ENCODE data around the gene CHRND.

CHRND gene

DNA sequence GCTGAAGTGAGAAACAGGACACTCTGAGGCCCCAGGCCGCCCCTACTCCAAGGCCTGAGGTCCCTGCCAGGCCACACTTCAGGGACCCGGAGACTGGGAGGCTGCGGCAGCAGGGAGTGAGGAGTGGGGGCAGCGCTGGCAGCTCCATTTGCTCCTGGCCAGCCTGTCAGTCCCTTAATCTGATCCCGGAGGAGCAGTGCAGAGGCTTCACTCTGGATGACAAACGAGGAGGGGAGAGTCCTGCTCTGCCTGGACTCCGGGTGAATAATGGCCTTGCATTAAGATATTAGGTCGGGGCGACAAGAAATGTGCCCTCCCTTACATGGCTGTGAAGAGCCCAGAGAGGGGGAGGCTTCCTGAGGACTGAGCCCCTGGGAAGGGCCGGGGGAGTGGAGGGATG is 20.1 kb upstream of the CHRND start:
- Histone ChIP-seq H3K9ac (ENCODE audit: low read depth in 1 of 2, low read length in 2 of 2) (no peak overlapping the region), H3K36me3 (ENCODE audit: control insufficient read depth in 1 of 2, insufficient read depth in 2 of 2, low read length in 2 of 2) (no peaks in the 10 kb centered on the region), H3K27ac (ENCODE audit: low read depth, low read length) (no peak overlapping the region), H3K9me3 (ENCODE audit: control insufficient read depth in 1 of 2, low read length in 2 of 2) (no peaks in the 10 kb centered on the region), H3K4me3 (ENCODE audit: low read depth in 1 of 2, low read length in 2 of 2) (no peak overlapping the region), H3K4me1 (ENCODE audit: control insufficient read depth in 1 of 2, insufficient read depth in 2 of 2, low read length in 2 of 2) (no peaks in the 10 kb centered on the region), H3K27me3 (ENCODE audit: control insufficient read depth in 1 of 2, insufficient read depth in 2 of 2, low read length in 2 of 2) (peaks cover 21 to 27% of the 10 kb centered on the region in 2 donors)

- no peaks in the 10 kb centered on the region for H3K36me3 ChIP-seq (ENCODE audit: control insufficient read depth in 1 of 2, insufficient read depth in 2 of 2, low read length in 2 of 2)
- H3K9me3 ChIP-seq (ENCODE audit: control insufficient read depth in 1 of 2, low read length in 2 of 2) = no peaks in the 10 kb centered on the region
- no peak overlapping the region for H3K27ac ChIP-seq (ENCODE audit: low read depth, low read length)
- no peak overlapping the region for H3K4me3 ChIP-seq (ENCODE audit: low read depth in 1 of 2, low read length in 2 of 2)
- H3K9ac ChIP-seq (ENCODE audit: low read depth in 1 of 2, low read length in 2 of 2) = no peak overlapping the region
- H3K4me1 ChIP-seq (ENCODE audit: control insufficient read depth in 1 of 2, insufficient read depth in 2 of 2, low read length in 2 of 2) = no peaks in the 10 kb centered on the region
- H3K27me3 ChIP-seq (ENCODE audit: control insufficient read depth in 1 of 2, insufficient read depth in 2 of 2, low read length in 2 of 2) = peaks cover 21 to 27% of the 10 kb centered on the region in 2 donors
Measured at GRCh38 chr2:232506709-232507108, 19.3 kb upstream of the CHRND start.

DNA sequence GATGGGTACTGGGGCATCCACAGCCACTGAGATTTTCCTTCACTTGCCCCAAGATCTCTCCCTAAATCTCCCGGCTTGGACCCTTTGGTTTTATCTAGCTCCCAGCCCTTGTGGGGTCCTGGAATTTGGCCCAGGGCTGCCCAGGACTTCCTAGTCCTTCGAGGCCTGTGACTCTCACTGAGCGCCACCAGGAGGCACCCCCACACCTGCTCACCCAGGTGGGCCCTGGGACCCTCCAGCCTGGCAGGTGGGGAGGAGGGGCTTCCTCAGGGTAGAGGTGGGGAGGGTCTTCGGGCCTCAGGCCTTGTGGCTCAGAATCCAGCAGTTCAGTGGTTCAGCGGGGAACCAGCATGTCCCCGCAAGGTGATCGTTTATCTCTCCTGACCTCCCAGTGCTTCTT is 17.7 kb upstream of the CHRND start:
- H3K9ac ChIP-seq (ENCODE audit: low read depth in 1 of 2, low read length in 2 of 2) = no peak overlapping the region
- H3K4me1 ChIP-seq (ENCODE audit: control insufficient read depth in 1 of 2, insufficient read depth in 2 of 2, low read length in 2 of 2) = no peaks in the 10 kb centered on the region
- H3K9me3 ChIP-seq (ENCODE audit: control insufficient read depth in 1 of 2, low read length in 2 of 2) = no peaks in the 10 kb centered on the region
- H3K36me3 ChIP-seq (ENCODE audit: control insufficient read depth in 1 of 2, insufficient read depth in 2 of 2, low read length in 2 of 2) = no peaks in the 10 kb centered on the region
- H3K27ac ChIP-seq (ENCODE audit: low read depth, low read length) = no peak overlapping the region
- peaks cover 17 to 19% of the 10 kb centered on the region in 2 donors for H3K27me3 ChIP-seq (ENCODE audit: control insufficient read depth in 1 of 2, insufficient read depth in 2 of 2, low read length in 2 of 2)
- no peak overlapping the region for H3K4me3 ChIP-seq (ENCODE audit: low read depth in 1 of 2, low read length in 2 of 2)

- Histone ChIP-seq H3K4me1 (ENCODE audit: control insufficient read depth in 1 of 2, insufficient read depth in 2 of 2, low read length in 2 of 2) (no peaks in the 10 kb centered on the region), H3K4me3 (ENCODE audit: low read depth in 1 of 2, low read length in 2 of 2) (no peak overlapping the region), H3K9ac (ENCODE audit: low read depth in 1 of 2, low read length in 2 of 2) (no peak overlapping the region), H3K27ac (ENCODE audit: low read depth, low read length) (no peak overlapping the region), H3K27me3 (ENCODE audit: control insufficient read depth in 1 of 2, insufficient read depth in 2 of 2, low read length in 2 of 2) (peaks cover 0 to 5% of the 10 kb centered on the region in 2 donors), H3K36me3 (ENCODE audit: control insufficient read depth in 1 of 2, insufficient read depth in 2 of 2, low read length in 2 of 2) (no peaks in the 10 kb centered on the region), H3K9me3 (ENCODE audit: control insufficient read depth in 1 of 2, low read length in 2 of 2) (no peaks in the 10 kb centered on the region)
Measured at GRCh38 chr2:232511336-232511890, 14.5 kb upstream of the CHRND start.

DNA sequence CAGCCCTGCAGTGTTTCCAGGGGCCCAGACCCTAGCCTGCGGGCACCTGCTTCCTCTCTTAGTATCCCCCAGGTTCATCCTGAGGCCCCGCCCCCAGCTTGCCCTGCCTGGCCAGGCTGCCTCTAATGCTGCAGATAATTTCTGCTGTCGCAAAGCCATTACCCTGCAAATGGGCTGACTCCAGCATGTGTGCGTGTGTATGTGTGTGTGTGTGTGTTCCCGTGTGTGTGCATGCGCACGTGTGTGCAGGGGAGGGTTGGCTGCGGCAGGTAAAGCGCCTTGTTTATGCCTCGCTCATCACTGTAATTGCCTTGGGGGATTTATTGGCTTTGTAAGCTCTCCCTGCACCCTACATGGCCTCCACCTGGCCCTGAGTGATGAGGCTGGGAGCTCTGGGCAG is 13.4 kb upstream of the CHRND start:
- Histone ChIP-seq H3K4me3 (ENCODE audit: low read depth in 1 of 2, low read length in 2 of 2) (no peak overlapping the region), H3K9ac (ENCODE audit: low read depth in 1 of 2, low read length in 2 of 2) (no peak overlapping the region), H3K36me3 (ENCODE audit: control insufficient read depth in 1 of 2, insufficient read depth in 2 of 2, low read length in 2 of 2) (no peaks in the 10 kb centered on the region), H3K27me3 (ENCODE audit: control insufficient read depth in 1 of 2, insufficient read depth in 2 of 2, low read length in 2 of 2) (peaks cover 0 to 5% of the 10 kb centered on the region in 2 donors), H3K9me3 (ENCODE audit: control insufficient read depth in 1 of 2, low read length in 2 of 2) (no peaks in the 10 kb centered on the region), H3K4me1 (ENCODE audit: control insufficient read depth in 1 of 2, insufficient read depth in 2 of 2, low read length in 2 of 2) (no peaks in the 10 kb centered on the region), H3K27ac (ENCODE audit: low read depth, low read length) (no peak overlapping the region)

GRCh38 chr2:232513353-232513752 is 12.6 kb upstream of the CHRND start:
- peaks cover 0 to 5% of the 10 kb centered on the region in 2 donors for H3K27me3 ChIP-seq (ENCODE audit: control insufficient read depth in 1 of 2, insufficient read depth in 2 of 2, low read length in 2 of 2)
- no peaks in the 10 kb centered on the region for H3K4me1 ChIP-seq (ENCODE audit: control insufficient read depth in 1 of 2, insufficient read depth in 2 of 2, low read length in 2 of 2)
- H3K4me3 ChIP-seq (ENCODE audit: low read depth in 1 of 2, low read length in 2 of 2) = no peak overlapping the region
- no peaks in the 10 kb centered on the region for H3K9me3 ChIP-seq (ENCODE audit: control insufficient read depth in 1 of 2, low read length in 2 of 2)
- H3K36me3 ChIP-seq (ENCODE audit: control insufficient read depth in 1 of 2, insufficient read depth in 2 of 2, low read length in 2 of 2) = no peaks in the 10 kb centered on the region
- no peak overlapping the region for H3K9ac ChIP-seq (ENCODE audit: low read depth in 1 of 2, low read length in 2 of 2)
- H3K27ac ChIP-seq (ENCODE audit: low read depth, low read length) = no peak overlapping the region

DNA sequence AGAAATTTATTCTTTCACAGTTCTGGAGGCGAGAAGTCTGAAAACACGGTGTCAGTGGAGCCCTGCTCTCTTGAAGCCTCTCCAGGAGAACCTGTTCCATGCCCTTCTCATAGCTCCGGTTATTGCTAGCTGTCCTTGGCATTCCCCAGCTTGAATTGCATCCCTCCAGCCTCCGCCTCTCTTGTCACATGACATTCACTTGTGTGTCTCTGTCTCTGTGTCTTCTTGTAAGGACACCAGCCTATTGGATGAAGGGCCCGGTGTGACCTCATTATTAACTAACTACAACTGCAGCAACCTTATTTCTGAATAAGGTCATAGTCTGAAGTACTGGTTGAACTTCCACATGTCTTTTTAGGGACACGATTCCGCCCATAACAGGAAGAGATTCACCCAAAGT is 10.3 kb upstream of the CHRND start:
- Histone ChIP-seq H3K4me3 (ENCODE audit: low read depth in 1 of 2, low read length in 2 of 2) (no peak overlapping the region), H3K9me3 (ENCODE audit: control insufficient read depth in 1 of 2, low read length in 2 of 2) (no peaks in the 10 kb centered on the region), H3K36me3 (ENCODE audit: control insufficient read depth in 1 of 2, insufficient read depth in 2 of 2, low read length in 2 of 2) (no peaks in the 10 kb centered on the region), H3K27me3 (ENCODE audit: control insufficient read depth in 1 of 2, insufficient read depth in 2 of 2, low read length in 2 of 2) (peaks cover 0 to 8% of the 10 kb centered on the region in 2 donors), H3K4me1 (ENCODE audit: control insufficient read depth in 1 of 2, insufficient read depth in 2 of 2, low read length in 2 of 2) (no peaks in the 10 kb centered on the region), H3K9ac (ENCODE audit: low read depth in 1 of 2, low read length in 2 of 2) (no peak overlapping the region), H3K27ac (ENCODE audit: low read depth, low read length) (no peak overlapping the region)

- no peak overlapping the region for H3K27ac ChIP-seq (ENCODE audit: low read depth, low read length)
- no peaks in the 10 kb centered on the region for H3K9me3 ChIP-seq (ENCODE audit: control insufficient read depth in 1 of 2, low read length in 2 of 2)
- H3K9ac ChIP-seq (ENCODE audit: low read depth in 1 of 2, low read length in 2 of 2) = no peak overlapping the region
- H3K4me1 ChIP-seq (ENCODE audit: control insufficient read depth in 1 of 2, insufficient read depth in 2 of 2, low read length in 2 of 2) = no peaks in the 10 kb centered on the region
- peaks cover 4 to 17% of the 10 kb centered on the region in 2 donors for H3K27me3 ChIP-seq (ENCODE audit: control insufficient read depth in 1 of 2, insufficient read depth in 2 of 2, low read length in 2 of 2)
- no peaks in the 10 kb centered on the region for H3K36me3 ChIP-seq (ENCODE audit: control insufficient read depth in 1 of 2, insufficient read depth in 2 of 2, low read length in 2 of 2)
- H3K4me3 ChIP-seq (ENCODE audit: low read depth in 1 of 2, low read length in 2 of 2) = no peak overlapping the region
Measured at GRCh38 chr2:232516551-232516950, 9.4 kb upstream of the CHRND start.

DNA sequence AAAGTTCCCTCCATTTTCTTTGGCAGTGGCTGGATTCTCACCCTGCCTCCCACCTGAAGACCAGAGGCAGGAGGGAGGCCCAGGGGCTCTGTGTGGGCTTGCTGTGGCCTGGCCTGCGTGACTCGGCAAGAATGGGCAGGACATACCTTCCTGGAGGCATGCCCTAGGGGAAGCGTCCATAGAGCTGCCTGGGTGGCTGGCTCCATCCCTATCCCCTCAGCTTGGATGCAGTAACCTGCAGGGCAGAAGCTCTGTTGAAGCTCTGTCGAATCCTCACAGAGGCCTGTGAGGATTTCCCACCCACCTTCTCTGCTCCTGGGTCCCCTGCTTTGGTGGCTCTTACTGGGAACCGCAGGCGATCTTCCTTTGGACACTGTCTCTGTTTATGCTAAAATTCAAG is 7.1 kb upstream of the CHRND start:
- Histone ChIP-seq H3K9me3 (ENCODE audit: control insufficient read depth in 1 of 2, low read length in 2 of 2) (no peaks in the 10 kb centered on the region), H3K4me3 (ENCODE audit: low read depth in 1 of 2, low read length in 2 of 2) (no peak overlapping the region), H3K9ac (ENCODE audit: low read depth in 1 of 2, low read length in 2 of 2) (no peak overlapping the region), H3K27ac (ENCODE audit: low read depth, low read length) (no peak overlapping the region), H3K36me3 (ENCODE audit: control insufficient read depth in 1 of 2, insufficient read depth in 2 of 2, low read length in 2 of 2) (no peaks in the 10 kb centered on the region), H3K4me1 (ENCODE audit: control insufficient read depth in 1 of 2, insufficient read depth in 2 of 2, low read length in 2 of 2) (no peaks in the 10 kb centered on the region), H3K27me3 (ENCODE audit: control insufficient read depth in 1 of 2, insufficient read depth in 2 of 2, low read length in 2 of 2) (peaks cover 24 to 34% of the 10 kb centered on the region in 2 donors)

- H3K27ac ChIP-seq (ENCODE audit: low read depth, low read length) = no peak within 1 kb of the TSS
- H3K9me3 ChIP-seq (ENCODE audit: control insufficient read depth in 1 of 2, low read length in 2 of 2) = no peaks in the 10 kb centered on the region
- H3K4me1 ChIP-seq (ENCODE audit: control insufficient read depth in 1 of 2, insufficient read depth in 2 of 2, low read length in 2 of 2) = peaks cover 0 to 5% of the 10 kb centered on the region in 2 donors
- H3K9ac ChIP-seq (ENCODE audit: low read depth in 1 of 2, low read length in 2 of 2) = no peak within 1 kb of the TSS
- H3K4me3 ChIP-seq (ENCODE audit: low read depth in 1 of 2, low read length in 2 of 2) = no peak within 1 kb of the TSS
- no peaks in the 10 kb centered on the region for H3K36me3 ChIP-seq (ENCODE audit: control insufficient read depth in 1 of 2, insufficient read depth in 2 of 2, low read length in 2 of 2)
- H3K27me3 ChIP-seq (ENCODE audit: control insufficient read depth in 1 of 2, insufficient read depth in 2 of 2, low read length in 2 of 2) = peaks cover 33 to 44% of the 10 kb centered on the region in 2 donors
Measured at GRCh38 chr2:232519581-232520438, 6.2 kb upstream of the CHRND start, which contains the start of gene PRSS56. Gene PRSS56 (plus strand): TSS chr2:232520388. CDS start chr2:232520599, 211 bp downstream.

Measured in duodenal mucosa (tissue), 2 donors.